Stimulated activated naive CD8-positive, alpha-beta T cell treated with anti-CD3 and anti-CD28 coated beads, Interleukin-15, amount 100 ng/mL, for 72 hours (primary cell): ENCODE measurements around the gene NSDHL.
A peak's percentile ranks its signal among the peaks of the same experiment; 100 is the strongest.
"Not testable (repeated sequence)": the region's sequence is repeated elsewhere in the genome, so short reads cannot be mapped to it uniquely, and the experiment has no call there.

Experiments
- ATAC-seq: fragments of 150-1000 bp; cut with Tn5 transposase; 2 replicates; pipeline ENCODE4 v1.10.0; 2021; ENCODE audit warnings: mild to moderate bottlenecking, moderate library complexity
- DNase-seq, 2 donors: peaks; one replicate each; pipeline ENCODE4 v3.0.0; 2021 to 2022
- H3K27ac Mint-ChIP-seq, 2 donors: one replicate each; pipeline ENCODE4 v1.8.0; 2022; ENCODE audit warnings: mild to moderate bottlenecking in 2 of 2, mixed read lengths in 2 of 2, moderate library complexity in 2 of 2
- H3K27me3 Mint-ChIP-seq: one replicate; pipeline ENCODE4 v1.8.0; 2022; ENCODE audit warnings: mixed read lengths
- H3K4me1 Mint-ChIP-seq: one replicate; pipeline ENCODE4 v1.8.0; 2022; ENCODE audit warnings: mild to moderate bottlenecking, mixed read lengths
- H3K4me3 Mint-ChIP-seq, 2 donors: one replicate each; pipeline ENCODE4 v1.8.0; 2022; ENCODE audit warnings: mild to moderate bottlenecking in 2 of 2, mixed read lengths in 2 of 2, moderate library complexity in 1 of 2
- H3K9me3 Mint-ChIP-seq, 2 donors: one replicate each; pipeline ENCODE4 v1.8.0; 2022; ENCODE audit warnings: mixed read lengths in 2 of 2

NSDHL gene

DNA sequence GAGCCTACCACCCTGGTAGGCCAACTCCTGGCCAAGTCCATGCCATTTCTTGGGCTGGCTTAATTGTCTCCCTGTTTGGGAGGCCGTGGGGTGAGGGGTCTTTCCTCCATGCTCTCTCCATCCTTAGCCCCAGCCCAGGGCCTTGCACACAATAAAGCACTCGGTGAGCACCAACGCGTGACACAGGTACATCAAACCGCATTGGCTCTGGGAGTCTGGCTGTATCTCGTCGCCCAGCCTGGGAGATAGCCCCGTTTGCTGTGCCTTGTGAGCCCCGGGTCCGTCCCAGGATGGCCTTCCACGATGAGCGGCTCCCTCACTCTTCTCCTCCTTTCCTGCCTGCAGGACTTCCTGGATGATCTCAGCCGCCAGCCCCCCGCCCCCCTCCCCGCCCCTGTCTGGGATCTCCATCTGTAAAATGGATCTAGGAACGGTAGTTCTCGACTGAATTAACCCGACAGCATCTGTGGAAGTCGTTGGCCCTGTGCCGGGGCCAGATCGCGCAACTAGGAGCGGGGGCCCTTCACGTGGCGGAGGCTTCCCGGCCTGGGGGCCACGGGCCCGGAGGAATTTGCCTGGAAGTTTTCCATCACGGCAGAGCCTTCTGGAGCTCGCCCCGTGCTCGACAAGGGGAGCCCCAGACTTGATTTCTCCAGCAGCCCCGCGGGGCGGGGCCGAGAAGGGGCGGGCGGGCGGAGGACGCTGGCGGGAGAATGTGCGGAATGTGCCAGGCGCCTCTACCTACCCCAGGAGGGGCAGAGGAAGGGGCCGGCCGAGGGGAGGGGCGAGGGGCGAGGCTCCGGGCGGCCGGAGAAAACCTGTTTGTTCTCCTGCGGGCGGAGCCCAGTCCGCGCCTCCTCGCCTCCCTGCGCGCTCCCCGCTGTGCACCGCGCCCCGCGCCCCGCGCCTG is 66.6 kb downstream of the NSDHL start, which contains the start of gene ZNF185:
Gene ZNF185 (plus strand): TSS at position 846 of the 910 bp plus-strand sequence. CDS start 16,423 bp downstream, outside the sequence.
- DNase-seq: no peak
- Mint-ChIP-seq H3K9me3 (no peaks in the 10 kb centered on the region), H3K4me3 (peak within 1 kb of the TSS; percentile 3 to 33), H3K4me1 (no peaks in the 10 kb centered on the region), H3K27me3 (peaks cover 31% of the 10 kb centered on the region), H3K27ac (no peak within 1 kb of the TSS)
- peak; percentile 31 for ATAC-seq

DNA sequence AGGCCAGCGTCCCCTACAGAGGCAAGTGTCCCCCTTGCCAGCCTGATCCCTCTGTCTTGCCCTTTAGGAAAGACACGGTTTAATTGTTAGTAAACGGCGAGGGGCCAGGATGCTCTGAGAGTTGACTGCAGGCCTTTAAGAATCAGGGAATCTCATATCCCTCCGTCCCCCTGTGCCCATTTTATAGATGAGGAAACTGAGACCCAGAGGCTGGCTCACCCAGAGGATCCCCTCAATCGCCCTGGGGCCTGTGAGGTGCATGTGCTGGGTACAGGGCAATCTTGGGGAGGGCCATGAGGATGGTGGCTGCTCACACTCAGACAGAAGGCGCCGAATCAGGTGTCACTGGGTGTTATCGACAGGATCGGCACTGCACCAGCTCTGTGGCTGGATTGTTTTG is 67.6 kb downstream of the NSDHL start:
- ATAC-seq (no peak), DNase-seq (no peak)
- Mint-ChIP-seq H3K4me1 (no peaks in the 10 kb centered on the region), H3K4me3 (peak overlapping the region in 1 of 2 donors; percentile 3), H3K27ac (no peak overlapping the region), H3K27me3 (peaks cover 31% of the 10 kb centered on the region), H3K9me3 (no peaks in the 10 kb centered on the region)

GRCh38 chrX:152899111-152899873 is 68.4 kb downstream of the NSDHL start:
- H3K4me3 Mint-ChIP-seq: no peak overlapping the region
- no peak overlapping the region for H3K27ac Mint-ChIP-seq
- H3K9me3 Mint-ChIP-seq: no peaks in the 10 kb centered on the region
- peaks cover 31% of the 10 kb centered on the region for H3K27me3 Mint-ChIP-seq
- H3K4me1 Mint-ChIP-seq: no peaks in the 10 kb centered on the region
- DNase-seq: no peak
- ATAC-seq: no peak

DNA sequence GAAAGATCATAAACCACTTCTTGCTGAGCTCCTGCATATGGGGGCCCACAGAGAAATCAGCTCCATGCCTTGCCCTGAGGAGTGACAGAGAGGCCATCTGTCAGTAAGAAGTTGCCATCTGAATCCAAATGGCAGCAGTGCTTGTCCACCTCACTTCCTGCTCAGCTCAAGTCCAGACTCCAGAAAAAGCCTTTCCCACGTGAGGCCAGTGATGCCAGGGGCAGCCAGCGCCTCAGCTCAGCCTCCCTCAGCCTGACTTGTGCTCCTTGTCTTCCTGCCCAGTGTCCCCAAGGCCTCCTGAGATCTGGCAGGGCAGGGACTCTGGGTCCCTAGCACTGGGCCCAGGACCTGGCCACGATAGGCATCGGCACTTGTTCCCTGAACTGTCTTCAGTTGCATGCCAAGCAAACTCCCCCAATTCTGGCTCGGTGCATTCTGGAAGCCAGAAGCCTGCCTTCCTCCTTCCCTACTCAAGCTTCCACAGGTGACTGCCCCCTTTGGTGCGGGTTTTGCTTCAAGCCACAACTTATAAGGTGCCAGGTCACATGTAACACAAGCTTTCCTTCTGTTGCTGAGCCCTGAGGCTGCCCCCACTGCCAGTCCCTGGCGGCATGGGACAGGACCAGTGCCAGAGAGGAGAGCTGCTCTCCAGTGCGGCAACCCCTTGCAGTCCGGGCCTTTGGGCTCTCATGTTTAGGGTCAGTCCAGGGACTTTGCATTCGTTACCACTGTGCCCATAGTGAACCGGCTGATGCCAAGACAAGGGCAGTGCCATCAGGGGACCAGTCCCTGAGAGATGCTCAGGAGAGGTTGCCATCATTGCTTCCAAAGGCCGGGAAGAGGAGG is 69.2 kb downstream of the NSDHL start:
- Mint-ChIP-seq H3K27me3 (peaks cover 31% of the 10 kb centered on the region), H3K27ac (no peak overlapping the region), H3K4me1 (no peaks in the 10 kb centered on the region), H3K4me3 (no peak overlapping the region), H3K9me3 (no peaks in the 10 kb centered on the region)
- ATAC-seq: no peak
- DNase-seq: no peak

DNA sequence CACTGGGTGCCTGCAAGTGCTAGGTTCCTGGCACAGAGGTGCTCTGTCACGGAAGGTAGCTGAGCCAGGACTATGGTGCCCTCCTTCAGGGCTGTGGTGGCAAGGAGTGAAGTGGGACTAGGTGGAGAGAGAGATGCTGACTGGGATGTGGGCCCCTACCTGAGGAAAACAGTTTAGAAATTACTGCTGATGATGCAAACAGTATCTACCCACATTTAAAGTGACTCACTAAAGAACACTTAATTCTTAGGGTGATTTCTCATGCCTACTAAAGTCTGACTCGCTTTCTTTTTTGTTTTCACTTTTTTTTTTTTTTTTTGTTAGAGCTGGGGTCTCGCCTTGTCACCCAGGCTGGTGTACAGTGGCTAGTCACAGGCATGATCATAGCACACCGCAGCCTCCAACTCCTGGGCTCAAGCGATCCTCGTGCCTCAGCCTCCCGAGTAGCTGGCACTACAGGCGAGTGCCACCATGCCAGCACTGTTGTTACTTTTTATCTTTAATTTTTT is 70.1 kb downstream of the NSDHL start:
- no peak for DNase-seq
- H3K4me3 Mint-ChIP-seq: no peak overlapping the region
- no peak overlapping the region for H3K27ac Mint-ChIP-seq
- peaks cover 28% of the 10 kb centered on the region for H3K27me3 Mint-ChIP-seq
- H3K9me3 Mint-ChIP-seq: no peaks in the 10 kb centered on the region
- H3K4me1 Mint-ChIP-seq: no peaks in the 10 kb centered on the region
- ATAC-seq: no peak

DNA sequence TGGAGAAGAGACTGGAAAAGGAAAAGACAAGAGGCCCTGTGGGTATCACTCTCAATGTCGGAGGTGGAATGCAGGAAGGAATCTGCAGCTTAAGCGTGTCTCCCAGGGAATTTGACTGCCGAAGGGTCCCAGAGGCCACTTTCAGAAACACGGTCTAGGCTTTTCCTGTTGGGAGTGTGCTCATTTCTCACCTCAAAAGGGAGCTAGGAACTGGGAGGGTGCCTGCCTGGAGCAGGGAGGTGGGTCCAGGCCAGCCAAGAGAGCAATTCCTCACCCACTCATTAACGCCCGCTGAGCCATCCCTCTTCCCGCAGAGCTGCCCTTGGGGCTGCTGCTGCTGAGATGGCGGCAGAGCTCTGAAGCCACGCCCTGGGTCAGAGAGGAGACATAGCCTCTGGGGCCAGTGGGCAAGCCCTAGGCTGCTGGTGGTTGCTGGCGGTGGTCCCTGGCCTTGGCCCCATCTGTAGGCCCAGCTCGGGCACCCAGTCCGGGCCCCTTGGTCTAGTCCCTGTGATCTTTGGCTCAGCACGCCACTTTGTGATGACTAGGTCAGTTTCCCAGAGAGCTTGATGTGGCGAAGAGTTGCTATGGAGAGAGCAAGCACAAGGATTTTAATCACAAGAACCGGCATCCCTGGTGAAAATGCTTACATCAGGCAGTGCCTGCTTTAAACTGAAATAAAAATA is 71.1 kb downstream of the NSDHL start:
- DNase-seq (no peak), ATAC-seq (no peak)
- Mint-ChIP-seq H3K4me1 (peaks cover under 1% of the 10 kb centered on the region), H3K27me3 (peaks cover 22% of the 10 kb centered on the region), H3K27ac (no peak overlapping the region), H3K9me3 (no peaks in the 10 kb centered on the region), H3K4me3 (no peak overlapping the region)

DNA sequence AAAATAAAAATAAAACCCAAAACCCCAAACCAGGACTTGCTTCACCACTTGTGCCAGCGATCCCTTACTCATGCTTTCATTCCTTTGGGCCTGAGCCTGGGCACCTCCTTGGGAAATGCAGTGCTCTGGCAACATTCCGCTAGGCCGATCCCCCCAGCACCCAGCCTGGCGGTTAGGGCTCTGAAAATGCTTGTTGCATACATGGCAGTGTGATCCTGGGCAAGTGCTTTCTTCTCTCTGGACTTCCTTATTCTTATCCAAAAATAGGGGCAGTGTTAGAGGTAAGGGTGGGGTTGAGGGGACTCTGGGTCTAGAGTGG is 71.6 kb downstream of the NSDHL start:
- Mint-ChIP-seq H3K27ac (no peak overlapping the region), H3K4me1 (peaks cover 5% of the 10 kb centered on the region), H3K4me3 (no peak overlapping the region), H3K27me3 (peaks cover 22% of the 10 kb centered on the region), H3K9me3 (no peaks in the 10 kb centered on the region)
- no peak for ATAC-seq
- no peak for DNase-seq

- H3K9me3 Mint-ChIP-seq: no peaks in the 10 kb centered on the region
- no peak for ATAC-seq
- H3K27ac Mint-ChIP-seq: no peak overlapping the region
- H3K4me3 Mint-ChIP-seq: no peak overlapping the region
- DNase-seq: no peak
- H3K4me1 Mint-ChIP-seq: peaks cover 5% of the 10 kb centered on the region
- H3K27me3 Mint-ChIP-seq: peaks cover 22% of the 10 kb centered on the region
Measured at GRCh38 chrX:152903589-152903988, 72.7 kb downstream of the NSDHL start.

DNA sequence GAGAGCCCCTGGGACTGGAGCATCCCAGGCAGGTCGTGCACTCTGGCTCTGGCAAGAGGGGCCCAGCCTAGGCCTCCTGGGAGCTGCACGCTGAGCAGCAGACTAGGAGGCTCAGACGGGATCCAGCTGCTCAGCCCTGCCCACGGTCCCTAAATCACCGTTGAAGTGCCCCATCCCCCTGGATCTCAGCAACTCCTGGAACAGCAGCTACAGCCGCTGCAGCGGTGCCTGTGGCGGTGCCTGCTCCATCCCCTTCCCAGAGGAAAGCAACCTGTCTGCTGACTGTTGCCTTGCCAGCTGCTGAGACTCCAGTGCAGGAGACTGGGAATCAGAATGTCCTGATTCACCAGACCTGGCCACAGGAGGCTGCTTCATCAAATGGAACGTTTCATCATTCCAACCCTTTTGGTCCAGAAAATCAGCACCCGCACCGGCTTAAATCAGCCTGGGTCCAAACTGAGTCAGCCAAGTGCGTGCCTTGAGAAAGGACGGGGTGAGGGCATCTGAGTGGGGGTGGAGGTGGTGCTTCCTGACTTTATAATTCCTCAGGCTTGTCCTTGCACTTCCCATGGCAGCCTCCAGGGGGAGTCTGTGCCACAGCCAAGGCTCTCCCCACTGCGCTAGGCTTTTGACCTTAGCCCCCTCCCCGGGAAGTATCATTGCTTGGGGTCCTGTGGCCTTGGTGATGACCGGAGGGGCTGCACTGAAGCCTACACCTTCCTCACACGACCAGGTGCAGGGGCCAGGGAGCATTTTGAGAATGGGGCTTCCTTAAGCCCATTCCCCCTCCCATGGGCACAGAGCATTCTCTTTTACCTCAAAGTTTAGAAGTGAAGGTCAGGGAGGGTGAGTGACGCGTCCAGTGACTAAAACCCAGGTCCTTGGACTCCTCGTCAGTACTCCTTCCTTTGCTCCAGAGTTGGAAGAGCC is 73.6 kb downstream of the NSDHL start:
- peaks cover 13% of the 10 kb centered on the region for H3K27me3 Mint-ChIP-seq
- no peak overlapping the region for H3K27ac Mint-ChIP-seq
- no peak for ATAC-seq
- no peak overlapping the region for H3K4me3 Mint-ChIP-seq
- peaks cover 5% of the 10 kb centered on the region for H3K4me1 Mint-ChIP-seq
- H3K9me3 Mint-ChIP-seq: no peaks in the 10 kb centered on the region
- DNase-seq: peak; percentile 16 to 40

GRCh38 chrX:152905081-152905420 is 74.2 kb downstream of the NSDHL start:
- ATAC-seq: no peak
- peaks cover 5% of the 10 kb centered on the region for H3K4me1 Mint-ChIP-seq
- peaks cover 11% of the 10 kb centered on the region for H3K27me3 Mint-ChIP-seq

GRCh38 chrX:152907084-152907651 is 76.3 kb downstream of the NSDHL start:
- no peaks in the 10 kb centered on the region for H3K9me3 Mint-ChIP-seq
- no peak overlapping the region for H3K27ac Mint-ChIP-seq
- DNase-seq (no peak), ATAC-seq (no peak)
- H3K4me1 Mint-ChIP-seq: peaks cover 5% of the 10 kb centered on the region
- H3K27me3 Mint-ChIP-seq: peaks cover 11% of the 10 kb centered on the region
- H3K4me3 Mint-ChIP-seq: peak overlapping the region in 1 of 2 donors; percentile 21

More at GRCh38 chrX:152905081-152905420, 74.2 kb downstream of the NSDHL start:
- no peak for DNase-seq
- no peak overlapping the region for H3K4me3 Mint-ChIP-seq
- no peak overlapping the region for H3K27ac Mint-ChIP-seq
- no peaks in the 10 kb centered on the region for H3K9me3 Mint-ChIP-seq

GRCh38 chrX:152908486-152908885 is 77.6 kb downstream of the NSDHL start:
- Mint-ChIP-seq H3K27ac (no peak overlapping the region), H3K9me3 (no peaks in the 10 kb centered on the region), H3K27me3 (peaks cover 11% of the 10 kb centered on the region), H3K4me1 (peaks cover 5% of the 10 kb centered on the region), H3K4me3 (no peak overlapping the region)
- DNase-seq: no peak
- no peak for ATAC-seq

DNA sequence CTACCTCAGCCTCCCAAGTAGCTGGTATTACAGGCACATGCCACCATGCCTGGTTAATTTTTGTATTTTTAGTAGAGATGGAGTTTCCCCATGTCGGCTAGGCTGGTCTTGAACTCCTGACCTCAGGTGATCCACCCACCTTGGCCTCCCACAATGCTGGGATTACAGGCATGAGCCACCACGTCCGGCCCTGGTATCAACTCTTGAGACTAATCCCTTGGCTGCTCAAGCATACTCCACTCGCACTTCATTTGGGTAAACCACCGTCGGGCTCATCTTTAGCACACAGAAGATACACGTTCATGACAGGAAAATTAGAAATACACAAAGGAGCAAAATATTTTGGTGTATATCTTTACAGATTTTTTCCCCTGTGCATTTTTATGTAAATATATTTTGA is 79.2 kb downstream of the NSDHL start:
- H3K27me3 Mint-ChIP-seq: peaks cover 11% of the 10 kb centered on the region
- not testable (repeated sequence) for H3K27ac Mint-ChIP-seq, H3K9me3 Mint-ChIP-seq, H3K4me3 Mint-ChIP-seq, ATAC-seq, H3K4me1 Mint-ChIP-seq, DNase-seq

DNA sequence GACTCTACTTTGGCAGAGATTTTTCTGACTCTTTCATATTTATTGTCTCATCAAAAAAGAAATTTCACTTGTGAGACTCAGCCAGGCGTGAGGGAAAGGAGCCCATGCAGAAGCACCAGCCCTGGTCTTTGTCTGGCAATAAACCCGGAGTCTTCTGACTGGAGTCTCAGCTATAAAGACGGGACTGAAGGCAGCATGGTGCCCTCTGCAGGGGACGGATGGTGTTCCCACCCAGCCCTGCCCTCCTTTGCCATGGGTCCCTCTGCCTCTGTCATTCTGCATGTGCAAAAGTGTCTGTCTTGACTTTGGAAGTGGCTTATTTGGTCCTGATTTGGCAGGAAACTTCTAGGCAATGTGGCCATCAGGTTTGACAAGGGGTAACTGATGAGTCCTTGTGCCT is 81.2 kb downstream of the NSDHL start:
- ATAC-seq (no peak), DNase-seq (no peak)
- H3K9me3 Mint-ChIP-seq: no peaks in the 10 kb centered on the region
- peaks cover 2% of the 10 kb centered on the region for H3K4me1 Mint-ChIP-seq
- H3K27ac Mint-ChIP-seq: no peak overlapping the region
- peaks cover 6% of the 10 kb centered on the region for H3K27me3 Mint-ChIP-seq
- H3K4me3 Mint-ChIP-seq: no peak overlapping the region
